Astrocyte (in vitro differentiated cells and primary cell): Measurements from ENCODE around the gene HEMGN. TPM values are rescaled to one million over a fixed set of nuclear protein-coding genes. Genes with fewer than 3 reads are reported as not detected.
"Not testable (repeated sequence)": the region's sequence is repeated elsewhere in the genome, so short reads cannot be mapped to it uniquely, and the experiment has no call there.

Source experiments
- DNase-seq: peaks from one replicate; pipeline ENCODE4 v3.0.0-alpha.2; 2010; ENCODE audit warnings: low read depth
- FAIRE-seq: peaks from 2 replicates; lab custom pipeline; 2011; peaks lifted over from hg19 to GRCh38; lab: Jason Lieb, UNC
- H2AFZ ChIP-seq: 2 replicates; pipeline ENCODE4 v1.6.0; 2012; ENCODE audit warnings: low read depth, low read length, inconsistent platforms
- H3K27ac ChIP-seq: 2 replicates; pipeline ENCODE4 v1.5.1; 2011; ENCODE audit warnings: low read depth, low read length, inconsistent platforms
- H3K27me3 ChIP-seq: 2 replicates; pipeline ENCODE4 v1.6.0; 2011; ENCODE audit warnings: low read length, inconsistent platforms; ENCODE audit not compliant: insufficient read depth
- H3K36me3 ChIP-seq: 2 replicates; pipeline ENCODE4 v1.5.1; 2011; ENCODE audit warnings: low read length, inconsistent platforms; ENCODE audit not compliant: insufficient read depth
- H3K4me1 ChIP-seq: 2 replicates; pipeline ENCODE4 v1.5.1; 2011; ENCODE audit warnings: low read length, inconsistent platforms; ENCODE audit not compliant: insufficient read depth
- H3K4me2 ChIP-seq: 2 replicates; pipeline ENCODE4 v1.6.0; 2012; ENCODE audit warnings: low read length, inconsistent platforms
- H3K4me3 ChIP-seq: 2 replicates; pipeline ENCODE4 v1.5.1; 2011; ENCODE audit warnings: low read depth, mild to moderate bottlenecking, low read length, inconsistent platforms; ENCODE audit not compliant: insufficient read depth
- H3K79me2 ChIP-seq: 2 replicates; pipeline ENCODE4 v1.6.0; 2012; ENCODE audit warnings: mild to moderate bottlenecking, low read length, inconsistent platforms; ENCODE audit not compliant: insufficient read depth
- H3K9ac ChIP-seq: 2 replicates; pipeline ENCODE4 v1.6.0; 2012; ENCODE audit warnings: mild to moderate bottlenecking, low read length, inconsistent platforms
- H3K9me3 ChIP-seq: 2 replicates; pipeline ENCODE4 v1.5.1; 2012; ENCODE audit warnings: low read depth, mild to moderate bottlenecking, low read length, inconsistent platforms; ENCODE audit not compliant: insufficient read depth
- H4K20me1 ChIP-seq: 2 replicates; pipeline ENCODE4 v1.6.0; 2012; ENCODE audit warnings: low read length, inconsistent platforms; ENCODE audit not compliant: insufficient read depth
- H3K27ac Mint-ChIP-seq: one replicate; pipeline ENCODE4 v1.8.0; 2021; ENCODE audit warnings: mild to moderate bottlenecking, mixed read lengths; ENCODE audit not compliant: unreplicated experiment
- H3K27me3 Mint-ChIP-seq: one replicate; pipeline ENCODE4 v1.8.0; 2021; ENCODE audit warnings: low read depth, mixed read lengths; ENCODE audit not compliant: unreplicated experiment
- H3K36me3 Mint-ChIP-seq: one replicate; pipeline ENCODE4 v1.8.0; 2021; ENCODE audit warnings: low read depth, mixed read lengths; ENCODE audit not compliant: unreplicated experiment
- H3K4me1 Mint-ChIP-seq: one replicate; pipeline ENCODE4 v1.8.0; 2021; ENCODE audit warnings: low read depth, mixed read lengths; ENCODE audit not compliant: unreplicated experiment
- H3K4me3 Mint-ChIP-seq: one replicate; pipeline ENCODE4 v1.8.0; 2021; ENCODE audit warnings: mild to moderate bottlenecking, moderate library complexity, mixed read lengths; ENCODE audit not compliant: unreplicated experiment
- H3K9me3 Mint-ChIP-seq: one replicate; pipeline ENCODE4 v1.8.0; 2021; ENCODE audit warnings: mild to moderate bottlenecking, mixed read lengths; ENCODE audit not compliant: unreplicated experiment
- EZH2 ChIP-seq: IDR thresholded peaks from 2 replicates; pipeline ENCODE4 v1.6.1; 2012; ENCODE audit warnings: mild to moderate bottlenecking, low read length, inconsistent platforms; ENCODE audit not compliant: insufficient read depth
- total RNA-seq: library from RNA; stranded (reverse); gene quantifications from 2 replicates; pipeline ENCODE4 v1.2.1, GENCODE V29; 2021
- TF ChIP-seq, protein P1 (sequence below): IDR thresholded peaks from 2 replicates; pipeline ENCODE4 v1.5.1; 2011; ENCODE audit warnings: low read depth, mild to moderate bottlenecking, inconsistent platforms, low read length, moderate library complexity; ENCODE audit not compliant: insufficient read depth

The HEMGN gene
- total RNA-seq, 1 donor from 2014 or later, result not detected

DNA sequence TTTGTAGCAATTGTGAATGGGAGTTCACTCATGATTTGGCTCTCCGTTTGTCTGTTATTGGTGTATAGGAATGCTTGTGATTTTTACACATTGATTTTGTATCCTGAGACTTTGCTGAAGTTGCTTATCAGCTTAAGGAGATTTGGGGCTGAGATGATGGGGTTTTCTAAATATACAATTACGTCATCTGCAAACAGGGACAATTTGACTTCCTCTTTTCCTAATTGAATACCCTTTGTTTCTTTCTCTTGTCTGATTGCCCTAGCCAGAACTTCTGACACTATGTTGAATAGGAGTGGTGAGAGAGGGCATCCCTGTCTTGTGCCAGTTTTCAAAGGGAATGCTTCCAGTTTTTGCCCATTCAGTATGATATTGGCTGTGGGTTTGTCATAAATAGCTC is 9.1 kb upstream of the HEMGN start:
- H3K36me3 Mint-ChIP-seq, H3K79me2 ChIP-seq, H3K9me3 ChIP-seq, H3K9ac ChIP-seq, H4K20me1 ChIP-seq, H3K27ac Mint-ChIP-seq, H3K4me2 ChIP-seq, DNase-seq, H3K4me3 Mint-ChIP-seq, H2AFZ ChIP-seq, H3K4me1 ChIP-seq, FAIRE-seq, H3K4me1 Mint-ChIP-seq, H3K4me3 ChIP-seq, H3K27ac ChIP-seq, H3K36me3 ChIP-seq: not testable (repeated sequence)
- Mint-ChIP-seq H3K9me3 (peaks cover 27% of the 10 kb centered on the region), H3K27me3 (peaks cover 58% of the 10 kb centered on the region)
- peaks cover 25% of the 10 kb centered on the region for H3K27me3 ChIP-seq

- H3K9ac ChIP-seq, H3K27ac Mint-ChIP-seq, H3K4me3 Mint-ChIP-seq, DNase-seq, H2AFZ ChIP-seq, FAIRE-seq, H4K20me1 ChIP-seq, H3K4me2 ChIP-seq, H3K4me3 ChIP-seq, H3K36me3 ChIP-seq, H3K36me3 Mint-ChIP-seq, H3K4me1 Mint-ChIP-seq, H3K4me1 ChIP-seq, H3K9me3 ChIP-seq, H3K27ac ChIP-seq, H3K79me2 ChIP-seq: not testable (repeated sequence)
- Mint-ChIP-seq H3K9me3 (peaks cover 22% of the 10 kb centered on the region), H3K27me3 (peaks cover 70% of the 10 kb centered on the region)
- H3K27me3 ChIP-seq, result peaks cover 40% of the 10 kb centered on the region
Measured at GRCh38 chr9:97945470-97945869, 7.5 kb upstream of the HEMGN start.

DNA sequence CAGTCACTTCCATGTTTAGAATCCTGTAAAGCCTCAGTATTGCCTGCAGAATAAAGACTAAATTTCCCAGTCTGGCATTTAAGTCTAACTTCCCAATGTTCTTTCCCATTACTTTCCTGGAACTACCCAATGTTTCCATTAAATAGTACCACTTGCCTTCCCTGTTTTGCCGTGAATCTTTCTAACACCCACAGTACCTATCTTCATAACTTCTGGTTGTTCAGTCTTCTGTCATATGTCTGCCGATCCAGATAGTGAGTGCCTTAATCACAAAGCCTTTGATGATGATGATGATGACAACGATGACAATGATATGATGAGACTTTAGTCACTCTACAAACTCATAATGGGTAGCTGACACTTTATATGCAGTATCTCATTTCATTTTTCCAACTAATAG is 6.6 kb upstream of the HEMGN start:
- Mint-ChIP-seq H3K36me3 (no peaks in the 10 kb centered on the region), H3K27ac (no peak overlapping the region), H3K4me3 (no peak overlapping the region), H3K9me3 (peaks cover 19% of the 10 kb centered on the region), H3K4me1 (no peaks in the 10 kb centered on the region), H3K27me3 (peaks cover 66% of the 10 kb centered on the region)
- Histone ChIP-seq H3K4me3 (no peak overlapping the region), H3K36me3 (no peaks in the 10 kb centered on the region), H3K4me1 (no peaks in the 10 kb centered on the region), H3K4me2 (no peak overlapping the region), H3K9me3 (no peaks in the 10 kb centered on the region), H4K20me1 (no peaks in the 10 kb centered on the region), H3K27ac (no peak overlapping the region), H3K9ac (no peak overlapping the region), H2AFZ (no peak overlapping the region), H3K27me3 (peaks cover 46% of the 10 kb centered on the region), H3K79me2 (no peaks in the 10 kb centered on the region)
- TF ChIP-seq, protein P1, sequence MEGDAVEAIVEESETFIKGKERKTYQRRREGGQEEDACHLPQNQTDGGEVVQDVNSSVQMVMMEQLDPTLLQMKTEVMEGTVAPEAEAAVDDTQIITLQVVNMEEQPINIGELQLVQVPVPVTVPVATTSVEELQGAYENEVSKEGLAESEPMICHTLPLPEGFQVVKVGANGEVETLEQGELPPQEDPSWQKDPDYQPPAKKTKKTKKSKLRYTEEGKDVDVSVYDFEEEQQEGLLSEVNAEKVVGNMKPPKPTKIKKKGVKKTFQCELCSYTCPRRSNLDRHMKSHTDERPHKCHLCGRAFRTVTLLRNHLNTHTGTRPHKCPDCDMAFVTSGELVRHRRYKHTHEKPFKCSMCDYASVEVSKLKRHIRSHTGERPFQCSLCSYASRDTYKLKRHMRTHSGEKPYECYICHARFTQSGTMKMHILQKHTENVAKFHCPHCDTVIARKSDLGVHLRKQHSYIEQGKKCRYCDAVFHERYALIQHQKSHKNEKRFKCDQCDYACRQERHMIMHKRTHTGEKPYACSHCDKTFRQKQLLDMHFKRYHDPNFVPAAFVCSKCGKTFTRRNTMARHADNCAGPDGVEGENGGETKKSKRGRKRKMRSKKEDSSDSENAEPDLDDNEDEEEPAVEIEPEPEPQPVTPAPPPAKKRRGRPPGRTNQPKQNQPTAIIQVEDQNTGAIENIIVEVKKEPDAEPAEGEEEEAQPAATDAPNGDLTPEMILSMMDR, result no peak
- TF ChIP-seq EZH2, result no peak
- FAIRE-seq (no peak), DNase-seq (no peak)
